ENCODE data around the gene ADNP.

DNA sequence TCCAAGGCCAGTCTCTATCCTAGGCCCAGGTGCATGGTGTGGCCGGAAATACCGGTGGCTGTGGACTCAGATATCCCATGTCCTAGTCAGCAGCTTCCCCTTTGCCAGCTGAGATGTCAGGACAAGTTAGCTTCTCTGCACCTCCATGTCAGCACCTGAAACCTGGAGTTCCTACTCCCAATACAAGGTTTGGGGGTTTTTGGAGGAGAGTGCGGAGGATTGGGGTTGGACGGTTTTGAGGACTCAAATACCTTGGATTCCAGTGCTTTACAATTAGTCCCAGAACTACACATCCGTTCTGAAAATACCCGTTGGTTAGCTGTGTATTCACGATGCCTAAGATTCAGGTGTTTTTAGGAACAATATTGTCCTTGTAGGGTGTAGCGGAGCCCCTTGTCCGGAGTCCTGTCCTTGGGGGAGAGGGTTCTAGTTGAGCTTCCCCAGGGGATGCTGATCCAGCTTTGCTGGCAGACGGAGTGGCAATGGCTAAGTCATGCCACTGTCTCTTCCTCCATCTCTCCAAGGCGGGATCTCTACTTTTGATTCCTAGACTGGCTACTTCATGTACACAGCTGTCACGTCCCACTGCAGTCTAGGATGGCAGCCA is 45.0 kb downstream of the ADNP start:
- TF ChIP-seq POLR2A (IDR thresholded peaks at IDR 0.05) = no peak
- TF ChIP-seq, protein P1, sequence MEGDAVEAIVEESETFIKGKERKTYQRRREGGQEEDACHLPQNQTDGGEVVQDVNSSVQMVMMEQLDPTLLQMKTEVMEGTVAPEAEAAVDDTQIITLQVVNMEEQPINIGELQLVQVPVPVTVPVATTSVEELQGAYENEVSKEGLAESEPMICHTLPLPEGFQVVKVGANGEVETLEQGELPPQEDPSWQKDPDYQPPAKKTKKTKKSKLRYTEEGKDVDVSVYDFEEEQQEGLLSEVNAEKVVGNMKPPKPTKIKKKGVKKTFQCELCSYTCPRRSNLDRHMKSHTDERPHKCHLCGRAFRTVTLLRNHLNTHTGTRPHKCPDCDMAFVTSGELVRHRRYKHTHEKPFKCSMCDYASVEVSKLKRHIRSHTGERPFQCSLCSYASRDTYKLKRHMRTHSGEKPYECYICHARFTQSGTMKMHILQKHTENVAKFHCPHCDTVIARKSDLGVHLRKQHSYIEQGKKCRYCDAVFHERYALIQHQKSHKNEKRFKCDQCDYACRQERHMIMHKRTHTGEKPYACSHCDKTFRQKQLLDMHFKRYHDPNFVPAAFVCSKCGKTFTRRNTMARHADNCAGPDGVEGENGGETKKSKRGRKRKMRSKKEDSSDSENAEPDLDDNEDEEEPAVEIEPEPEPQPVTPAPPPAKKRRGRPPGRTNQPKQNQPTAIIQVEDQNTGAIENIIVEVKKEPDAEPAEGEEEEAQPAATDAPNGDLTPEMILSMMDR (IDR thresholded peaks at IDR 0.05) = no peak

All from esophagus squamous epithelium (tissue), 4 donors.